Mesendoderm (in vitro differentiated cells): ENCODE data around the gene ZNF282.

Experiments used
- DNase-seq: peaks from one replicate; pipeline ENCODE4 v3.0.0; 2013
- H2AK5ac ChIP-seq: 2 replicates; pipeline ENCODE4 v1.6.1; 2013; ENCODE audit warnings: low read length, inconsistent platforms
- H2BK120ac ChIP-seq: 2 replicates; pipeline ENCODE4 v1.6.1; 2013; ENCODE audit warnings: low read depth, mild to moderate bottlenecking, low read length, moderate library complexity, mixed read lengths
- H2BK15ac ChIP-seq: replicated peaks from 2 replicates; pipeline ENCODE4 v1.6.1; 2013; ENCODE audit warnings: low read depth, mild to moderate bottlenecking, moderate library complexity
- H2BK5ac ChIP-seq: 2 replicates; pipeline ENCODE4 v1.6.1; 2013; ENCODE audit warnings: low read length, inconsistent platforms
- H3K18ac ChIP-seq: 2 replicates; pipeline ENCODE4 v1.6.1; 2013; ENCODE audit warnings: mild to moderate bottlenecking, low read length, mixed read lengths
- H3K23ac ChIP-seq: one replicate; pipeline ENCODE4 v1.6.1; 2013; ENCODE audit warnings: low read length
- H3K27ac ChIP-seq: 2 replicates; pipeline ENCODE4 v1.5.1; 2013; ENCODE audit warnings: low read depth, mild to moderate bottlenecking, inconsistent platforms, low read length, moderate library complexity
- H3K27me3 ChIP-seq: 2 replicates; pipeline ENCODE4 v1.6.1; 2013; ENCODE audit warnings: low read length, control low read depth, mild to moderate bottlenecking, inconsistent platforms; ENCODE audit not compliant: insufficient read depth, poor library complexity
- H3K36me3 ChIP-seq: 2 replicates; pipeline ENCODE4 v1.6.1; 2013; ENCODE audit warnings: low read length, inconsistent platforms; ENCODE audit not compliant: control insufficient read depth, insufficient read depth
- H3K4ac ChIP-seq: one replicate; pipeline ENCODE4 v1.6.1; 2013; ENCODE audit warnings: low read depth, mild to moderate bottlenecking, low read length, moderate library complexity
- H3K4me1 ChIP-seq: 2 replicates; pipeline ENCODE4 v1.6.1; 2013; ENCODE audit warnings: low read depth, low read length, inconsistent platforms; ENCODE audit not compliant: control insufficient read depth
- H3K4me2 ChIP-seq: 2 replicates; pipeline ENCODE4 v1.6.1; 2013; ENCODE audit warnings: low read length
- H3K4me3 ChIP-seq: 2 replicates; pipeline ENCODE4 v1.5.1; 2013; ENCODE audit warnings: mild to moderate bottlenecking, low read length
- H3K56ac ChIP-seq: one replicate; pipeline ENCODE4 v1.6.1; 2013; ENCODE audit warnings: low read length
- H3K79me1 ChIP-seq: 2 replicates; pipeline ENCODE4 v1.6.1; 2013; ENCODE audit warnings: low read length, inconsistent platforms
- H3K79me2 ChIP-seq: 2 replicates; pipeline ENCODE4 v1.6.1; 2013; ENCODE audit warnings: mild to moderate bottlenecking, low read length; ENCODE audit not compliant: control insufficient read depth, insufficient read depth
- H3K9ac ChIP-seq: 2 replicates; pipeline ENCODE4 v1.6.1; 2013; ENCODE audit warnings: low read length, inconsistent platforms
- H4K5ac ChIP-seq: one replicate; pipeline ENCODE4 v1.6.1; 2013; ENCODE audit warnings: low read length
- H4K8ac ChIP-seq: one replicate; pipeline ENCODE4 v1.6.1; 2013; ENCODE audit warnings: low read depth, mild to moderate bottlenecking, control low read depth, low read length, moderate library complexity
- WGBS: extraction: QIAGEN DNeasy Blood & Tissue Kit; methylation state at CpG from one replicate; pipeline ENCODE4 v1.1.7; 2013; ENCODE audit warnings: low lambda C conversion rate, missing lambda C conversion rate; ENCODE audit not compliant: insufficient coverage; ENCODE audit errors: extremely low coverage; 5-methylcytosine and 5-hydroxymethylcytosine counted together

The ZNF282 gene

DNA sequence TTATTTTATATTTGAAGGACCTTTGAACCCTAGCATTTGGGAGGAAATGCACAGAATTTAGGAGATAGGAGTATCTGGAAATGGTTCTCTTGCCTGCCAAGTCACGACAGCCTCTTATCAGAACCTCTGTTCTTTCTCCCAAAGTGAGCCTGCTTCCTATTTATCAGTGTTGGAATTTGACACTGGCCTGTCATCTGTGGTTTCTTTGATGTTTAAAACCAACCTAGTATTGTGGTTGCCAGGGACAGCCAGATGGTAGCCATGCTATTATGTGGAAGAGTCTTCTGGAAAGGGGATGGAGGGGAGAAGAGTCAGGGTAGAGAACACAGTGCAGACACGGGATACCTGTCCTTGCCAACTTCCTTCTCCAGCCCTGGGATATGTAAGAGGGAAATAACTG lies 21.1 kb downstream of the ZNF282 start:
- H3K23ac ChIP-seq = no peak overlapping the region
- no peak overlapping the region for H4K5ac ChIP-seq
- H3K18ac ChIP-seq = no peak overlapping the region
- H3K4me3 ChIP-seq = no peak overlapping the region
- no peaks in the 10 kb centered on the region for H3K4me1 ChIP-seq
- no peak overlapping the region for H3K4ac ChIP-seq
- H3K27ac ChIP-seq = no peak overlapping the region
- WGBS = no CpG with 5 or more reads among the region's 2 CpGs
- peaks cover 10% of the 10 kb centered on the region for H3K36me3 ChIP-seq
- no peaks in the 10 kb centered on the region for H3K79me2 ChIP-seq
- no peak overlapping the region for H3K4me2 ChIP-seq
- DNase-seq = peak; percentile 65
- H3K56ac ChIP-seq = no peak overlapping the region
- no peak overlapping the region for H2AK5ac ChIP-seq
- no peak overlapping the region for H2BK15ac ChIP-seq
- H3K27me3 ChIP-seq = no peaks in the 10 kb centered on the region
- no peak overlapping the region for H3K9ac ChIP-seq
- no peak overlapping the region for H4K8ac ChIP-seq
- H2BK120ac ChIP-seq = no peak overlapping the region
- peaks cover 2% of the 10 kb centered on the region for H3K79me1 ChIP-seq
- H2BK5ac ChIP-seq = no peak overlapping the region

GRCh38 chr7:149217570-149217969 lies 22.2 kb downstream of the ZNF282 start:
- no peak for DNase-seq
- Histone ChIP-seq H2BK15ac (no peak overlapping the region), H3K27me3 (no peaks in the 10 kb centered on the region), H3K36me3 (peaks cover 8% of the 10 kb centered on the region), H2BK5ac (no peak overlapping the region), H3K27ac (no peak overlapping the region), H3K4me1 (no peaks in the 10 kb centered on the region), H4K5ac (no peak overlapping the region), H3K9ac (no peak overlapping the region), H2AK5ac (no peak overlapping the region), H4K8ac (no peak overlapping the region), H2BK120ac (no peak overlapping the region), H3K79me1 (peaks cover 2% of the 10 kb centered on the region), H3K4me3 (no peak overlapping the region), H3K23ac (no peak overlapping the region), H3K18ac (no peak overlapping the region), H3K4me2 (no peak overlapping the region), H3K79me2 (no peaks in the 10 kb centered on the region), H3K56ac (no peak overlapping the region), H3K4ac (no peak overlapping the region)
- WGBS = no CpG with 5 or more reads among the region's 6 CpGs

- Histone ChIP-seq H2BK15ac (no peak overlapping the region), H4K5ac (no peak overlapping the region), H3K9ac (no peak overlapping the region), H2BK5ac (no peak overlapping the region), H3K4me3 (no peak overlapping the region), H3K79me1 (peaks cover 2% of the 10 kb centered on the region), H3K4me2 (no peak overlapping the region), H2BK120ac (no peak overlapping the region), H2AK5ac (no peak overlapping the region), H3K18ac (no peak overlapping the region), H3K79me2 (no peaks in the 10 kb centered on the region), H3K23ac (peak overlapping the region; percentile 48), H3K36me3 (peaks cover 6% of the 10 kb centered on the region), H3K56ac (no peak overlapping the region), H3K4ac (no peak overlapping the region), H3K4me1 (no peaks in the 10 kb centered on the region), H4K8ac (no peak overlapping the region), H3K27me3 (no peaks in the 10 kb centered on the region), H3K27ac (no peak overlapping the region)
- peak; percentile 67 for DNase-seq
- no CpG with 5 or more reads among the region's 10 CpGs for WGBS
Observed at GRCh38 chr7:149218469-149219420, 23.4 kb downstream of the ZNF282 start.

DNA sequence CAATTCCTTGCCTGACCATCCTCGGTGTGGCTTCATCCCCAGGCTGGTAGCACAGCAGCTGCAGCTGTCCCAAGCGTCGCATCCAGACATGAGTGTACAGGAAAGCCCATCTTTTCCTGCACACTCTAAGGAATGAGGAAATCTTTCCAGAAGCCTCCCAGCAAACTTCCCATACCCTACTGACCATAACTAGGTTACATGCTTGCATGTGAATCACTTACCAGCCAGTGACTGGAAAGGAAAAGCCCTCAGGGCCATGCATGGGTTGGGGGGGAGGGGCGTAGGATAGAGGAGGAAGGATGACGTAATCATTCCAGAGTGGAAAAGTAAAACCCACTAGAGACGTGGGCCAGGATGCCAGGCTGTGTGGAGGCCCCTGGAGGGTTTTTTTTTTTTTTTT lies 25.2 kb downstream of the ZNF282 start:
- H3K4me1 ChIP-seq = no peaks in the 10 kb centered on the region
- H3K36me3 ChIP-seq = peaks cover 3% of the 10 kb centered on the region
- no peak overlapping the region for H2BK5ac ChIP-seq
- DNase-seq = peak; percentile 59
- no peak overlapping the region for H3K18ac ChIP-seq
- H3K27me3 ChIP-seq = no peaks in the 10 kb centered on the region
- H3K9ac ChIP-seq = no peak overlapping the region
- no peak overlapping the region for H3K4me3 ChIP-seq
- no peak overlapping the region for H3K27ac ChIP-seq
- no peak overlapping the region for H2BK120ac ChIP-seq
- no peak overlapping the region for H3K4me2 ChIP-seq
- no peak overlapping the region for H3K56ac ChIP-seq
- H4K8ac ChIP-seq = no peak overlapping the region
- peaks cover 2% of the 10 kb centered on the region for H3K79me1 ChIP-seq
- no peak overlapping the region for H3K4ac ChIP-seq
- no peak overlapping the region for H2AK5ac ChIP-seq
- no peak overlapping the region for H3K23ac ChIP-seq
- no CpG with 5 or more reads among the region's 6 CpGs for WGBS
- H4K5ac ChIP-seq = no peak overlapping the region
- no peaks in the 10 kb centered on the region for H3K79me2 ChIP-seq
- no peak overlapping the region for H2BK15ac ChIP-seq

DNA sequence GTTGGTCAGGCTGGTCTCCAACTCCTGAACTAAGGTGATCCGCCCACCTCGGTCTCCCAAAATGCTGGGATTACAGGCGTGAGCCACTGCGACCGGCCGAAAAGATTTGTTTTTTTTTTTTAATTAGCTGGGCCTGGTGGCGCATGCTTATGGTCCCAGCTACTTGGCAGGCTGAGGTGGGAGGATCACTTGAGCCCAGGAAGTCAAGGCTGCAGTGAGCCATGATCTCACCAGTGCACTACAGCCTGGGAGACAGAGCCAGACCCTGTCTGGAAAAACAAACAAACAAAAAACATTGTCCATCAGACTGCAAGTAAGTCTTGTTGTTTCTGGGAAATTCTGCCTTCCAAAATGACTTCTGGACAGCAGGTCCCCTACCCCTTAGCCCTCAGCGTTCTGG lies 27.8 kb downstream of the ZNF282 start:
- Histone ChIP-seq H2BK15ac (no peak overlapping the region), H2BK120ac (no peak overlapping the region), H3K4me1 (no peaks in the 10 kb centered on the region), H3K23ac (no peak overlapping the region), H3K27me3 (no peaks in the 10 kb centered on the region), H3K27ac (no peak overlapping the region), H4K8ac (no peak overlapping the region), H3K4me2 (no peak overlapping the region), H2AK5ac (no peak overlapping the region), H3K4me3 (no peak overlapping the region), H3K18ac (no peak overlapping the region), H3K9ac (no peak overlapping the region), H3K4ac (no peak overlapping the region), H3K79me1 (peaks cover under 1% of the 10 kb centered on the region), H2BK5ac (no peak overlapping the region), H4K5ac (no peak overlapping the region), H3K79me2 (no peaks in the 10 kb centered on the region), H3K36me3 (peaks cover 3% of the 10 kb centered on the region), H3K56ac (no peak overlapping the region)
- no CpG with 5 or more reads among the region's 8 CpGs for WGBS
- DNase-seq = no peak
